HEK293 (cell line): Measurements from ENCODE around the gene GRID2.

Experiments used
- CTCF ChIA-PET: fragments of 350-600 bp; formaldehyde crosslinking; extraction: SDS; loops from one replicate; lab custom pipeline; 2021; ENCODE audit warnings: antibody characterized with exemption; lab: Yijun Ruan, JAX
- POLR2A ChIA-PET: fragments of 300-600 bp; formaldehyde crosslinking; extraction: SDS; loops from one replicate; lab custom pipeline; 2020; ENCODE audit warnings: antibody characterized with exemption, inconsistent platforms; lab: Yijun Ruan, JAX
- H3K27ac ChIP-seq: fragments of 200-500 bp; sonication (Bioruptor generic); 2 replicates; pipeline ENCODE4 v1.5.1; 2014; ENCODE audit warnings: low read depth, low read length, control low read depth, inconsistent platforms; ENCODE audit errors: extremely low read depth
- H3K36me3 ChIP-seq, 2 experiments: fragments of 200-500 bp in 1 of 2; sonication (Bioruptor generic) in 1 of 2; 1 replicate in 1 of 2; 2 replicates in 1 of 2; pipeline ENCODE4 v1.5.1; 2014 to 2017; ENCODE audit warnings: inconsistent platforms in 2 of 2, low read length in 2 of 2; ENCODE audit not compliant: control insufficient read depth in 2 of 2, insufficient read depth in 1 of 2
- H3K4me1 ChIP-seq: fragments of 200-500 bp; sonication (Bioruptor generic); 2 replicates; pipeline ENCODE4 v1.5.1; 2014; ENCODE audit warnings: mild to moderate bottlenecking, low read length, inconsistent platforms; ENCODE audit not compliant: control insufficient read depth, insufficient read depth
- H3K4me3 ChIP-seq: 2 replicates; pipeline ENCODE4 v1.5.1; 2011; ENCODE audit warnings: low read depth, mild to moderate bottlenecking, control low read depth, low read length, moderate library complexity
- H3K9me3 ChIP-seq: fragments of 200-500 bp; sonication (Bioruptor generic); 2 replicates; pipeline ENCODE4 v1.5.1; 2014; ENCODE audit warnings: low read depth, low read length, inconsistent platforms; ENCODE audit not compliant: control insufficient read depth, insufficient read depth
- KLF17 ChIP-seq: fragments of 450-650 bp; formaldehyde crosslinking; IDR thresholded peaks from 2 replicates; pipeline ENCODE4 v1.5.1; 2016; ENCODE audit warnings: missing biosample characterization, missing genetic modification characterization
- KLF8 ChIP-seq: fragments of 450-650 bp; formaldehyde crosslinking; IDR thresholded peaks from 2 replicates; pipeline ENCODE4 v1.5.1; 2016; ENCODE audit warnings: missing biosample characterization, missing genetic modification characterization
- PRDM6 ChIP-seq: fragments of 450-650 bp; formaldehyde crosslinking; IDR thresholded peaks from 2 replicates; pipeline ENCODE4 v1.5.1; 2017; ENCODE audit warnings: missing biosample characterization, missing genetic modification characterization
- ZBTB1 ChIP-seq: fragments of 450-650 bp; formaldehyde crosslinking; IDR thresholded peaks from 2 replicates; pipeline ENCODE4 v1.5.1; 2016; ENCODE audit warnings: missing biosample characterization, missing genetic modification characterization
- ZFHX2 ChIP-seq: fragments of 450-650 bp; formaldehyde crosslinking; conservative IDR thresholded peaks from 2 replicates; pipeline ENCODE4 v1.5.1; 2016; ENCODE audit warnings: missing biosample characterization, missing genetic modification characterization
- ZFP3 ChIP-seq: fragments of 450-650 bp; formaldehyde crosslinking; IDR thresholded peaks from 2 replicates; pipeline ENCODE4 v1.5.1; 2016; ENCODE audit warnings: low read depth, missing biosample characterization, missing genetic modification characterization
- ZFP41 ChIP-seq: fragments of 450-650 bp; formaldehyde crosslinking; IDR thresholded peaks from 2 replicates; pipeline ENCODE4 v1.5.1; 2016; ENCODE audit warnings: missing biosample characterization, missing genetic modification characterization, borderline replicate concordance
- ZNF24 ChIP-seq: fragments of 450-650 bp; formaldehyde crosslinking; IDR thresholded peaks from 2 replicates; pipeline ENCODE4 v1.5.1; 2016; ENCODE audit warnings: missing biosample characterization, missing genetic modification characterization
- ZNF366 ChIP-seq: fragments of 450-650 bp; formaldehyde crosslinking; conservative IDR thresholded peaks from 2 replicates; pipeline ENCODE4 v1.5.1; 2016; ENCODE audit warnings: missing biosample characterization, missing genetic modification characterization
- ZNF398 ChIP-seq: fragments of 450-650 bp; formaldehyde crosslinking; IDR thresholded peaks from 2 replicates; pipeline ENCODE4 v1.5.1; 2017; ENCODE audit warnings: missing biosample characterization, missing genetic modification characterization
- ZNF514 ChIP-seq: fragments of 450-650 bp; formaldehyde crosslinking; IDR thresholded peaks from 2 replicates; pipeline ENCODE4 v1.5.1; 2016; ENCODE audit warnings: missing biosample characterization, missing genetic modification characterization
- ZNF549 ChIP-seq: fragments of 450-650 bp; IDR thresholded peaks from 2 replicates; pipeline ENCODE4 v1.5.1; 2018; ENCODE audit warnings: missing biosample characterization, missing genetic modification characterization, mild to moderate bottlenecking, inconsistent platforms, moderate library complexity
- ZNF600 ChIP-seq: fragments of 450-650 bp; formaldehyde crosslinking; IDR thresholded peaks from 2 replicates; pipeline ENCODE4 v1.5.1; 2016; ENCODE audit warnings: missing biosample characterization, missing genetic modification characterization
- ZNF610 ChIP-seq: fragments of 450-650 bp; formaldehyde crosslinking; IDR thresholded peaks from 2 replicates; pipeline ENCODE4 v1.5.1; 2016; ENCODE audit warnings: missing biosample characterization, missing genetic modification characterization, borderline replicate concordance
- ZNF621 ChIP-seq: fragments of 450-650 bp; formaldehyde crosslinking; IDR thresholded peaks from 2 replicates; pipeline ENCODE4 v1.5.1; 2017; ENCODE audit warnings: missing biosample characterization, missing genetic modification characterization
- ZNF623 ChIP-seq: fragments of 450-650 bp; formaldehyde crosslinking; IDR thresholded peaks from 2 replicates; pipeline ENCODE4 v1.5.1; 2016; ENCODE audit warnings: missing biosample characterization, missing genetic modification characterization
- ZNF670 ChIP-seq: fragments of 450-650 bp; formaldehyde crosslinking; IDR thresholded peaks from 2 replicates; pipeline ENCODE4 v1.5.1; 2016; ENCODE audit warnings: missing biosample characterization, missing genetic modification characterization, low read depth
- ZNF692 ChIP-seq: fragments of 450-650 bp; formaldehyde crosslinking; IDR thresholded peaks from 2 replicates; pipeline ENCODE4 v1.5.1; 2016; ENCODE audit warnings: missing biosample characterization, missing genetic modification characterization
- ZNF785 ChIP-seq: fragments of 450-650 bp; formaldehyde crosslinking; IDR thresholded peaks from 2 replicates; pipeline ENCODE4 v1.5.1; 2016; ENCODE audit warnings: missing biosample characterization, missing genetic modification characterization
- ZSCAN30 ChIP-seq: fragments of 450-650 bp; IDR thresholded peaks from 2 replicates; pipeline ENCODE4 v1.5.1; 2018; ENCODE audit warnings: missing biosample characterization, mild to moderate bottlenecking, missing genetic modification characterization, moderate library complexity
- TF ChIP-seq, protein P1 (sequence below): fragments of 450-650 bp; formaldehyde crosslinking; IDR thresholded peaks from 2 replicates; pipeline ENCODE4 v1.5.1; 2016; ENCODE audit warnings: missing biosample characterization, missing genetic modification characterization
- TF ChIP-seq, protein P2 (sequence below): sonication (generic); formaldehyde crosslinking; IDR thresholded peaks from 2 replicates; pipeline ENCODE4 v1.8.1; 2022; ENCODE audit warnings: mild to moderate bottlenecking, moderate library complexity, missing genetic modification reagents
- TF ChIP-seq, protein P3 (sequence below): fragments of 450-650 bp; formaldehyde crosslinking; IDR thresholded peaks from 2 replicates; pipeline ENCODE4 v1.5.1; 2016; ENCODE audit warnings: missing biosample characterization, missing genetic modification characterization, low read depth

Gene GRID2

DNA sequence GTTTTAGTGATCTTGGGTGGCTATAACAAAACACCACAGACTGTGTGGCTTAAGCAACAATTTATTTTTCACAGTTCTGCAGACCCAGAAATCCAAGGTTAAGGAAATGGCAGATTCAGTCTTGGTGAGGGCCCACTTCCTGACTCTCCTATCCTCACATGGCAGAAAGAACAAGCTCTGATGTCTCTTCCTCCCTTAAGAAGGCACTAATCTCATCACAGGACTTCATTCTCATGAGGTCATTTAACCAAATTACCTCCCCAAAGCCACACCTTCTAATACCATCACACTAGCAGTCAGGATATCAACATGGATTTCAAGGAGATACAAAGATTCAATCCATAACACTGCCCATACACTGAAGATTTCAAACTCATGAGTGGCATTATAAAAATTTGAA lies 350.3 kb downstream of the GRID2 start (continued):
- no peak for TF ChIP-seq ZNF670 (tag by site-specific recombination)
- TF ChIP-seq ZFP3 = no peak
- no peak for TF ChIP-seq ZFHX2 (tag by site-specific recombination)

DNA sequence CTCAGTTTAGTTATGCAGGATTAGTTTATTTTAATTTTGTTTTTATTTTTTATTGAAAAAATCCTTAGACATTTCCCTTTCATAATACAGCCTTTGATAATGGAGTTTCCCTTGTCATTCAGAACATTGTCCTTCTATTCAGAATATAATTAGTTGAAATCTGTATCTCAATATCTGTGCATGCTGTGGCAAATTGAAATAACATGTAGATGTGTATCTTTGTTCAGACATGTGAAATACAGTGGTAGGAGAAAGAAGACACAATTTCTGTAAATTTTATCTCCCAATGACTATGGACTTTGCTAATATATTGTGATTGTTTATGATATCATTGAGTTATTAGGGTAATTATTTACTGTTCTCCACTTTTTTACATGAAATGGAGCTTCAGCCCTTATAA lies 353.9 kb downstream of the GRID2 start:
- H3K27ac ChIP-seq = no peak overlapping the region
- TF ChIP-seq, protein P1, sequence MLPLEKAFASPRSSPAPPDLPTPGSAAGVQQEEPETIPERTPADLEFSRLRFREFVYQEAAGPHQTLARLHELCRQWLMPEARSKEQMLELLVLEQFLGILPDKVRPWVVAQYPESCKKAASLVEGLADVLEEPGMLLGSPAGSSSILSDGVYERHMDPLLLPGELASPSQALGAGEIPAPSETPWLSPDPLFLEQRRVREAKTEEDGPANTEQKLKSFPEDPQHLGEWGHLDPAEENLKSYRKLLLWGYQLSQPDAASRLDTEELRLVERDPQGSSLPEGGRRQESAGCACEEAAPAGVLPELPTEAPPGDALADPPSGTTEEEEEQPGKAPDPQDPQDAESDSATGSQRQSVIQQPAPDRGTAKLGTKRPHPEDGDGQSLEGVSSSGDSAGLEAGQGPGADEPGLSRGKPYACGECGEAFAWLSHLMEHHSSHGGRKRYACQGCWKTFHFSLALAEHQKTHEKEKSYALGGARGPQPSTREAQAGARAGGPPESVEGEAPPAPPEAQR (tag by site-specific recombination) = no peak
- TF ChIP-seq ZBTB1 (tag by site-specific recombination) (no peak), ZNF785 (no peak), KLF17 (tag by site-specific recombination) (no peak), KLF8 (no peak), ZNF366 (no peak), ZNF692 (tag by site-specific recombination) (no peak), ZNF623 (tag by site-specific recombination) (no peak), ZNF621 (tag by site-specific recombination) (no peak), ZFP41 (tag by site-specific recombination) (no peak), ZNF549 (tag by site-specific recombination) (no peak), PRDM6 (no peak), ZNF600 (tag by site-specific recombination) (no peak), ZNF24 (tag by site-specific recombination) (no peak), ZNF514 (tag by site-specific recombination) (no peak), ZSCAN30 (tag by site-specific recombination) (no peak), ZNF398 (tag by site-specific recombination) (no peak), ZNF610 (tag by site-specific recombination) (no peak)
- TF ChIP-seq, protein P2, sequence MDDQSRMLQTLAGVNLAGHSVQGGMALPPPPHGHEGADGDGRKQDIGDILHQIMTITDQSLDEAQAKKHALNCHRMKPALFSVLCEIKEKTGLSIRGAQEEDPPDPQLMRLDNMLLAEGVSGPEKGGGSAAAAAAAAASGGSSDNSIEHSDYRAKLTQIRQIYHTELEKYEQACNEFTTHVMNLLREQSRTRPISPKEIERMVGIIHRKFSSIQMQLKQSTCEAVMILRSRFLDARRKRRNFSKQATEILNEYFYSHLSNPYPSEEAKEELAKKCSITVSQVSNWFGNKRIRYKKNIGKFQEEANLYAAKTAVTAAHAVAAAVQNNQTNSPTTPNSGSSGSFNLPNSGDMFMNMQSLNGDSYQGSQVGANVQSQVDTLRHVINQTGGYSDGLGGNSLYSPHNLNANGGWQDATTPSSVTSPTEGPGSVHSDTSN = no peak
- TF ChIP-seq, protein P3, sequence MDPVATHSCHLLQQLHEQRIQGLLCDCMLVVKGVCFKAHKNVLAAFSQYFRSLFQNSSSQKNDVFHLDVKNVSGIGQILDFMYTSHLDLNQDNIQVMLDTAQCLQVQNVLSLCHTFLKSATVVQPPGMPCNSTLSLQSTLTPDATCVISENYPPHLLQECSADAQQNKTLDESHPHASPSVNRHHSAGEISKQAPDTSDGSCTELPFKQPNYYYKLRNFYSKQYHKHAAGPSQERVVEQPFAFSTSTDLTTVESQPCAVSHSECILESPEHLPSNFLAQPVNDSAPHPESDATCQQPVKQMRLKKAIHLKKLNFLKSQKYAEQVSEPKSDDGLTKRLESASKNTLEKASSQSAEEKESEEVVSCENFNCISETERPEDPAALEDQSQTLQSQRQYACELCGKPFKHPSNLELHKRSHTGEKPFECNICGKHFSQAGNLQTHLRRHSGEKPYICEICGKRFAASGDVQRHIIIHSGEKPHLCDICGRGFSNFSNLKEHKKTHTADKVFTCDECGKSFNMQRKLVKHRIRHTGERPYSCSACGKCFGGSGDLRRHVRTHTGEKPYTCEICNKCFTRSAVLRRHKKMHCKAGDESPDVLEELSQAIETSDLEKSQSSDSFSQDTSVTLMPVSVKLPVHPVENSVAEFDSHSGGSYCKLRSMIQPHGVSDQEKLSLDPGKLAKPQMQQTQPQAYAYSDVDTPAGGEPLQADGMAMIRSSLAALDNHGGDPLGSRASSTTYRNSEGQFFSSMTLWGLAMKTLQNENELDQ (tag by site-specific recombination) = no peak
- TF ChIP-seq, all 188 proteins: peak for 0
- no peaks in the 10 kb centered on the region for H3K4me1 ChIP-seq
- H3K9me3 ChIP-seq = no peaks in the 10 kb centered on the region
- no peak overlapping the region for H3K4me3 ChIP-seq
- no peaks in the 10 kb centered on the region for H3K36me3 ChIP-seq
- POLR2A ChIA-PET = no interaction called here
- CTCF ChIA-PET = no interaction called here
